AG04449 (cell line): ENCODE data around the gene MLH3.

Source experiments
- CTCF ChIA-PET: fragments of 350-600 bp; formaldehyde crosslinking; extraction: SDS; loops from one replicate; lab custom pipeline; 2021; ENCODE audit warnings: antibody characterized with exemption; lab: Yijun Ruan, JAX
- POLR2A ChIA-PET: fragments of 400-600, 350-600 bp; formaldehyde crosslinking; extraction: SDS; loops from one replicate; lab custom pipeline; 2020; ENCODE audit warnings: antibody characterized with exemption, inconsistent platforms; lab: Yijun Ruan, JAX
- DNase-seq: peaks from one replicate; pipeline ENCODE4 v3.0.0-alpha.2; 2010; ENCODE audit warnings: low read depth, low spot score
- H3K4me3 ChIP-seq: 2 replicates; pipeline ENCODE4 v1.5.1; 2011; ENCODE audit warnings: low read depth, mild to moderate bottlenecking, control low read depth, low read length
- TF ChIP-seq, protein P1 (sequence below): IDR thresholded peaks from one replicate; pipeline ENCODE4 v1.5.1; 2011; ENCODE audit warnings: mild to moderate bottlenecking, moderate library complexity, low read length, control low read depth, inconsistent platforms; ENCODE audit not compliant: insufficient read depth; ENCODE audit errors: missing control alignments

Gene MLH3

GRCh38 chr14:74979029-74979428, 72.2 kb downstream of the MLH3 start:
- no peak for DNase-seq
- TF ChIP-seq, protein P1, sequence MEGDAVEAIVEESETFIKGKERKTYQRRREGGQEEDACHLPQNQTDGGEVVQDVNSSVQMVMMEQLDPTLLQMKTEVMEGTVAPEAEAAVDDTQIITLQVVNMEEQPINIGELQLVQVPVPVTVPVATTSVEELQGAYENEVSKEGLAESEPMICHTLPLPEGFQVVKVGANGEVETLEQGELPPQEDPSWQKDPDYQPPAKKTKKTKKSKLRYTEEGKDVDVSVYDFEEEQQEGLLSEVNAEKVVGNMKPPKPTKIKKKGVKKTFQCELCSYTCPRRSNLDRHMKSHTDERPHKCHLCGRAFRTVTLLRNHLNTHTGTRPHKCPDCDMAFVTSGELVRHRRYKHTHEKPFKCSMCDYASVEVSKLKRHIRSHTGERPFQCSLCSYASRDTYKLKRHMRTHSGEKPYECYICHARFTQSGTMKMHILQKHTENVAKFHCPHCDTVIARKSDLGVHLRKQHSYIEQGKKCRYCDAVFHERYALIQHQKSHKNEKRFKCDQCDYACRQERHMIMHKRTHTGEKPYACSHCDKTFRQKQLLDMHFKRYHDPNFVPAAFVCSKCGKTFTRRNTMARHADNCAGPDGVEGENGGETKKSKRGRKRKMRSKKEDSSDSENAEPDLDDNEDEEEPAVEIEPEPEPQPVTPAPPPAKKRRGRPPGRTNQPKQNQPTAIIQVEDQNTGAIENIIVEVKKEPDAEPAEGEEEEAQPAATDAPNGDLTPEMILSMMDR: no peak
- ChIA-PET CTCF (interaction anchor here (0.9 to 1.0 kb wide), 2 partner anchors 14 to 23 kb away, joined by 3 to 4 read pairs; partner anchors contain the start of gene EIF2B2), POLR2A (no interaction called here)
- no peak overlapping the region for H3K4me3 ChIP-seq

DNA sequence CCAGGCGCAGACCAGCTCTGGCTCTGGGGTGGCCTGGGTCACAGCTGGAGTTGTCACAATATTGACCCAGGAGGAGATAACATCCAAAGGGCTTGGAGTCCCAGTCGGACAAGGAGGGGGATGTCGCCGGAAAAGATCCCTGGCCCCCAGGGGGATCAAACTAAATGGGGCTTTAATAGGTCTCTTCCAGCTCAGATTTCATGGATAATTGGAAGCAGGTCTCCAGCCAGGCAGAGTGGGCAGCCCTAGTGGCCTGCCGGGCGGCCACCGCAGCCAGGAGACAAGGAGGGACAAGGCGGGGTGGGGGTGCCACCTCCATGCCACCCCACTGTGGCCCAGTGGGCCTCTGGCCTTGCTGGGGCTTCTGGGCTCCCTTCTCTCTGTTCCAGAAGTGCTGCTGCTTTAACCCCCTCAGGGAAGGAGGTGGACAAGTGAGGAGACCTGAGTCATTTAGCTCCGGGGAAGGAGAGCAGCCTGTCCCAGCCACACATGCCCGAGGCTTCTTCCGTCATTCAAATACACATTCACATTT, 72.8 kb downstream of the MLH3 start:
- no peak overlapping the region for H3K4me3 ChIP-seq
- no peak for DNase-seq
- ChIA-PET CTCF (interaction anchor here (1.0 kb wide), 1 partner anchor 14 kb away, joined by 3 read pairs; no protein-coding TSS in a partner anchor), POLR2A (no interaction called here)
- TF ChIP-seq, protein P1: no peak

DNA sequence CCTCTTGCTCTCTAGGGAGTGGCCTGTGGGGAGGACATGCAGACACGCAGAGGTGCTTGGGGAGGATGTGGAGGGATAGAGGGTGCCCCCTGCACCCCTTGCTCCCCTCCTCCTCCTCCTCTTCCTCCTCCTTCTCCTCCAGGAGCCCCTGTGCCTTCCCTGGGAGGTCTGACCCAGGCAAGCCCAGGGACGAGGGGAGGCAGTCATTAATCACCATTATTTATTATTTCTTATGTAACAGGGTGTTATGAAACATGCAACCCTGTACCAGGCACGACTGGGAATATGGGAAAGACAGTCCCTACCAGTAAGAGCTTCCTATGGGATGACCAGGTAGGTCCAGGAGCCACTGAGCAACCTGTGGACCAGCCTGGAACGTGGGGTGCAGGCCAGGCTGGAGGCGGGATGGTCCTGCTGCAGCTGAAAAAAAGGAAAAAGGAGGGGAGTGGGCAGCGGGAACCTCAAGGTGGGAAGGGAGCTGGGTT, 73.3 kb downstream of the MLH3 start:
- POLR2A ChIA-PET: no interaction called here
- DNase-seq: no peak
- CTCF ChIA-PET: no interaction called here
- no peak overlapping the region for H3K4me3 ChIP-seq
- TF ChIP-seq, protein P1: no peak

DNA sequence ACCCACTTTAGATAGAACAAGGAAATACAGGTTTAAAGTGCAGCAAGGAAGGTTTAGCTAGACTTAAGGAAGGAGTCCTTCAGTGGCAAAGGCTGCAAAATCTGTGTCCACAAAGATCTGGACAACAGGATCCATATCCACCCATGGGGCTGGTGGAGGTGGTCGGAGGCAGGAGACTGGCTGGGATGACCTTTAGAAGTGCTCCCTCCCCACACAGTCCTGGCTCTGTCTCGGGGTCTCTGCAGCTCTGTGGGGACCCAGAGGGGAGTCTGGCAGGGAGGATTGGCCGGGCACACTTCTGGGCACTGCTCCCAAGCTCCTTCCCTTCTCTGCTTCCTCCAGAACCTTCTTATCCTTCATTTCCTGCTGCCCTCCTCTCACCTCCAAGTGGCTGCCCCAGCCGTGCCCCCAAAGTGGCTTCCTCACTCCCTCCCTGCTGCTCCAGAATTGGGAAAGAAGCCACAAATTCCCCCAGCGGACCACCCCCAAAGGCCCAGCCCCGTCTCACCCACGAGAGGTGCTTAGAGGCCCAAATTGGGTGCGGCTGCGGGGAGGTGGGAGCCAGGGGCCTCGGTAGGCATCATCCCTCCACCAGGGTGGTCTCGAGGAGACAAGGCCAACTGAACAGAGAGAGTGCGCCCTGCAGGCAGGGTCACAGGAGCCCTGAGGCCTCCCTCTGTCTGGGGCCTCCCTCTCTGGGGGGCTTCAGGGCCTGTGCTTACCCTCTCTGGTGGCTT, 73.9 kb downstream of the MLH3 start:
- ChIA-PET POLR2A (no interaction called here), CTCF (no interaction called here)
- no peak for DNase-seq
- TF ChIP-seq, protein P1: no peak
- H3K4me3 ChIP-seq: no peak overlapping the region

DNA sequence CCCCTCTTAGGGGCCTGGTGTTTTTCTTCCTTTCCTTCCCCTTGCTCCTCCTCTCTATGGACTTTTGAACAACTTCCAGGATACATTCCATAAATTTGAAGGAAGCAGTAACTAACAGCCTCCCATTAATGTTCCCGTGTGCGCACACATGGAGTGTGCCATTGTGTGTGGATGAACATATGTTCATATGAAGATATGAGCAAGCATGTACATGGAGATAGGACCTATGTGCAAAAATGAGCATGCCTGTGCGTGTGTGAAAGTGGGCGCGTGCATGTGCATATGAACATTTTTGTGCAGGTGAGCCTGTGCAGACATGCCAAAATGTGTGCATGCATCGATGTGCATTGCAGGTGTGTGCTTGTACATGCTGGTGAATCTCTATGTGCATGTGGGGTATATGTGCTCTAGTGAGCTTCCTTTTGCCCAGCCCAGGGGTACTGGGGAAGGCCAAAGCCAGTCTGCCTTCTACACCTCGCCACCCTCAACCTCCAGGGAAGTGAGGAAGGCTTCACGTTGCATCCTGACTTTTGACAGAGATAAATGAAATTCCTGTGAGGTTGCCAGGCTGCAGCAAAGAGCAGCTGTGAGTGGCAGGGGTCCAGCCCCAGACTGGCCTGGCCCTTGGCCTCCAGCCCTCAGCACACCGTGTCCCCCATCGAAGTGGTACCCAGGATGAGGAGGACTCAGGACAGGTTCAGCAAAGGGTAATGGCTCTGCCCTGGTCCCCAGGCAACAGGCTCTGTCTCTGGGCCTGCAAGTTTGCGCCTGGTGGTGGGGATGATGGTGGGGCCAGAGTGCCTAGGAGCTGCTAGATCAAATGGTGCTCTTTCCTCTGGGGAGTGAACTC, 74.8 kb downstream of the MLH3 start:
- H3K4me3 ChIP-seq: no peak overlapping the region
- TF ChIP-seq, protein P1: no peak
- ChIA-PET CTCF (no interaction called here), POLR2A (no interaction called here)
- no peak for DNase-seq
